K562 treated with DMSO at 1 percent for 48 hours (cell line): ENCODE results near the gene SLC13A2. TPM values are rescaled to one million over a fixed set of nuclear protein-coding genes. Genes with fewer than 3 reads are reported as not detected.

Experiments used
- total RNA-seq: library from RNA; unstranded; fragments of 300-600 nt; gene quantifications from 2 replicates; pipeline ENCODE4 v1.2.3, GENCODE V29; 2022; ENCODE audit warnings: low replicate concordance; ENCODE audit errors: extremely low read depth

SLC13A2 gene
- total RNA-seq, result not detected in 2 replicates

GRCh38 chr17:28473542-28473941 is at the start of gene SLC13A2:
Gene SLC13A2 (plus strand): TSS chr17:28473644. CDS start chr17:28473713, 69 bp downstream.

GRCh38 chr17:28505986-28506665 is 32.7 kb downstream of the SLC13A2 start, which contains the start of gene FOXN1:
Gene FOXN1 (plus strand): TSS chr17:28506348. CDS start chr17:28523970, 17,622 bp downstream.

Other genes with a start within 250 kb of the SLC13A2 start
- not detected in 2 replicates for gene TMEM97, start 154.4 kb upstream of the SLC13A2 start, total RNA-seq
- gene IFT20, start 138.2 kb upstream of the SLC13A2 start, total RNA-seq, result not detected in 2 replicates
- not detected in 2 replicates for gene TNFAIP1, start 137.9 kb upstream of the SLC13A2 start, total RNA-seq
- not detected in 2 replicates for gene POLDIP2, start 116.1 kb upstream of the SLC13A2 start, total RNA-seq
- not detected in 2 replicates for gene SEBOX, start 108.4 kb upstream of the SLC13A2 start, total RNA-seq
- not detected in 2 replicates for gene VTN, start 103.3 kb upstream of the SLC13A2 start, total RNA-seq
- not detected in 2 replicates for gene SARM1, start 102.0 kb upstream of the SLC13A2 start, total RNA-seq
- gene SLC46A1, start 67.4 kb upstream of the SLC13A2 start, total RNA-seq, result not detected in 2 replicates
- not detected in 2 replicates for gene FOXN1, start 32.7 kb downstream of the SLC13A2 start, total RNA-seq
- gene UNC119, start 79.0 kb downstream of the SLC13A2 start, total RNA-seq, result not detected in 2 replicates
- not detected in 2 replicates for gene PIGS, start 97.9 kb downstream of the SLC13A2 start, total RNA-seq
- gene ALDOC, start 103.3 kb downstream of the SLC13A2 start, total RNA-seq, result not detected in 2 replicates
- gene SPAG5, start 125.4 kb downstream of the SLC13A2 start, total RNA-seq, result not detected in 2 replicates
- gene RSKR, start 140.5 kb downstream of the SLC13A2 start, total RNA-seq, result not detected in 2 replicates
- gene BLTP2, start 171.5 kb downstream of the SLC13A2 start, total RNA-seq, result 500 TPM in 1 of 2 replicates, not detected in the other
- not detected in 2 replicates for gene SDF2, start 188.3 kb downstream of the SLC13A2 start, total RNA-seq
- not detected in 2 replicates for gene SUPT6H, start 188.6 kb downstream of the SLC13A2 start, total RNA-seq
- gene PROCA1, start 238.2 kb downstream of the SLC13A2 start, total RNA-seq, result not detected in 2 replicates
- gene RAB34, start 244.2 kb downstream of the SLC13A2 start, total RNA-seq, result not detected in 2 replicates
- gene RPL23A, start 246.3 kb downstream of the SLC13A2 start, total RNA-seq, result 801 and 2,820 TPM in 2 replicates